ENCODE results near the gene ALPG.
"Not testable (repeated sequence)": the region's sequence is repeated elsewhere in the genome, so short reads cannot be mapped to it uniquely, and the experiment has no call there.

Gene ALPG

DNA sequence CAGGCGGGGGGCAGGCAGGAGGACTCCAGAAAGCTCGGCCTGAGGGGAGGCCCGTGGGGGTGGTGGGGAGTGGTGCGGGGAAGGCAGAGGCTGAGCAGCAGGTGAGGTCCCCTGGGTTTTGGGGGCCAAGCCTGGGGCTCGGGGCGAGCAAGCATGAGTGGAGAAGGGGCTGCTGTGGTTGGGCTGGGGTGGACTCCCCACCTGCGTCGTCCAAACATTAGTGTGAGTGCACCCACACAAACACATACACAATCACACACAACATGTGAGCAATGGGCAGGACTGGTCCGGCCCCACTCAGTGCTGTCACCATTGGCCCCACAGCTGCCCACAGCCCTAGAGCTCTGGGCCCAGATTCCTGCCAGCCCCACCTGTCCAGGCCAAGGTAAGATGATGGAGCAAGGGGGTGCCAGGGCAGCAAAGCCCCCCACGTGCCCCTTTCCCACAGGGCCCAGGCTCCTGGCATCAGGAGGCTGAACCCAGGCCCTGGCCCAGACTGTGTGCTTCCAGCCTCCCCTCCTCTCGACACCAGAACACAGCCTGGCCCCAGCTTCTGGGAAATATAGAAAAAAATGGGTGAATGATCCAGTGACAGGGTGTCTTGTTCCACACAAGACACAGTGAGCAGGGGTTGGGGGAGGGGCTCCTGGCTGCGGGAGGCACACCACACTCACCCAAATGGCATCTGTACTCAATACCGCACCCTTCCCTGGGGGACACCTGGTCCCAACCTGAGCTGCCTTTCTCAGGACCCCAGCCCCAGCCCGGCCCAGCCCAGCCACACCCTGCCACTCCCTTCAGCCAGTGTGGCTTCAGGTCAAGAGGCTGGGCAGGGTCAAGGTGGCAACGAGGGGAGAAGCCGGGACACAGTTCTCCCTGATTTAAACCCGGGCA, 28.6 kb upstream of the ALPG start:
- no peak for FAIRE-seq

DNA sequence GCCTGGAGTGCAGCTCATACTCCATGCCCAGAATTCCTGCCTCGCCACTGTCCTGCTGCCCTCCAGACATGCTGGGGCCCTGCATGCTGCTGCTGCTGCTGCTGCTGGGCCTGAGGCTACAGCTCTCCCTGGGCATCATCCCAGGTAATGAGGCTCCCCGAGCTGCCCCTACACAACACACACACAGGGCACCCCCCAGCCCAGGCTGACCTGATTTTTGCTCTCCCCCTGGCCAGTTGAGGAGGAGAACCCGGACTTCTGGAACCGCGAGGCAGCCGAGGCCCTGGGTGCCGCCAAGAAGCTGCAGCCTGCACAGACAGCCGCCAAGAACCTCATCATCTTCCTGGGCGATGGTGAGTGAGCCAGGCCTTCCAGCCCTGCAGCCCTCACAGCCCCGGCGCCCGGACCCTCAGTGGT, 27.9 kb upstream of the ALPG start, which contains the start of gene ALPP:
TSS of gene ALPP (plus strand) at position 17 of the 417 bp plus-strand sequence. CDS start at position 69, 52 bp downstream.
- not testable (repeated sequence) for FAIRE-seq

DNA sequence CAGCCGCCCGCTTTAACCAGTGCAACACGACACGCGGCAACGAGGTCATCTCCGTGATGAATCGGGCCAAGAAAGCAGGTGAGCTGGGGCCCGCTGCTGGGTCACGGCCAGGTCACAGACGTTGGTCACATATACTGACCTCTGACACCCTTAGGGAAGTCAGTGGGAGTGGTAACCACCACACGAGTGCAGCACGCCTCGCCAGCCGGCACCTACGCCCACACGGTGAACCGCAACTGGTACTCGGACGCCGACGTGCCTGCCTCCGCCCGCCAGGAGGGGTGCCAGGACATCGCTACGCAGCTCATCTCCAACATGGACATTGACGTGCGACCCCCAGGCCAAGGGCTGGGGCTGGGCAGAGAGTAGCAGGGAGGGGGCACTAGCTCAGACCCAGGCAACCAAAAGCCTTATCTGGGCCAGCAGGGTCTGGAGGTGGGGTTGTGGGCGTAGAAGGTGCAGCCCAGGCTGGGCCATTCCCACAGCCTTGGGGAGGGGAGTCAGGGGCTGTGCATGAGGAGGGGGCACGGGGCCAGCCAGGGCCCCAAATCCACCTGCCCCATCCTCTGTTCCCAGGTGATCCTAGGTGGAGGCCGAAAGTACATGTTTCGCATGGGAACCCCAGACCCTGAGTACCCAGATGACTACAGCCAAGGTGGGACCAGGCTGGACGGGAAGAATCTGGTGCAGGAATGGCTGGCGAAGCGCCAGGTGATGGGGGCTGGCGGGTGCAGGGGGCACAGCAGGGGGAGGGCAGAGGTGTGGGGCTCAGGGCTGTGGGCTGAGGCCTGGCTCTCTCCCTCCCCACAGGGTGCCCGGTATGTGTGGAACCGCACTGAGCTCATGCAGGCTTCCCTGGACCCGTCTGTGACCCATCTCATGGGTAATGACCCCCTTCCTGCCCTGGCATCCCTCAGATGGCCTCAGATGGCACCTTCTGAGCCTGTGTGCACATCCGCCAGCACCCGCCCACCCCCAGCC, 26.7 kb upstream of the ALPG start:
- FAIRE-seq: not testable (repeated sequence)

DNA sequence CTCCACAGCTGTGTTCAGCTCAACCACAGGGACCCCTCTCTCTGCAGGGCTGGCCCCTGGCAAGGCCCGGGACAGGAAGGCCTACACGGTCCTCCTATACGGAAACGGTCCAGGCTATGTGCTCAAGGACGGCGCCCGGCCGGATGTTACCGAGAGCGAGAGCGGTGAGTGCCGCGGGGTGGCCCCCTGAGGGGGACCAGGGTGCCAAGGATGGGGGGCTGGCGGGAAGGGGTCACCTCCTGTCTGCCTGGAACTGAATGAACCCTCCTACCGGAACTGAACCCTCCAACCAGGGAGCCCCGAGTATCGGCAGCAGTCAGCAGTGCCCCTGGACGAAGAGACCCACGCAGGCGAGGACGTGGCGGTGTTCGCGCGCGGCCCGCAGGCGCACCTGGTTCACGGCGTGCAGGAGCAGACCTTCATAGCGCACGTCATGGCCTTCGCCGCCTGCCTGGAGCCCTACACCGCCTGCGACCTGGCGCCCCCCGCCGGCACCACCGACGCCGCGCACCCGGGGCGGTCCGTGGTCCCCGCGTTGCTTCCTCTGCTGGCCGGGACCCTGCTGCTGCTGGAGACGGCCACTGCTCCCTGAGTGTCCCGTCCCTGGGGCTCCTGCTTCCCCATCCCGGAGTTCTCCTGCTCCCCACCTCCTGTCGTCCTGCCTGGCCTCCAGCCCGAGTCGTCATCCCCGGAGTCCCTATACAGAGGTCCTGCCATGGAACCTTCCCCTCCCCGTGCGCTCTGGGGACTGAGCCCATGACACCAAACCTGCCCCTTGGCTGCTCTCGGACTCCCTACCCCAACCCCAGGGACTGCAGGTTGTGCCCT, 25.2 kb upstream of the ALPG start:
- not testable (repeated sequence) for FAIRE-seq

- FAIRE-seq: no peak
These were observed 24.1 kb upstream of the ALPG start for GRCh38 chr2:232382331-232383225.

DNA sequence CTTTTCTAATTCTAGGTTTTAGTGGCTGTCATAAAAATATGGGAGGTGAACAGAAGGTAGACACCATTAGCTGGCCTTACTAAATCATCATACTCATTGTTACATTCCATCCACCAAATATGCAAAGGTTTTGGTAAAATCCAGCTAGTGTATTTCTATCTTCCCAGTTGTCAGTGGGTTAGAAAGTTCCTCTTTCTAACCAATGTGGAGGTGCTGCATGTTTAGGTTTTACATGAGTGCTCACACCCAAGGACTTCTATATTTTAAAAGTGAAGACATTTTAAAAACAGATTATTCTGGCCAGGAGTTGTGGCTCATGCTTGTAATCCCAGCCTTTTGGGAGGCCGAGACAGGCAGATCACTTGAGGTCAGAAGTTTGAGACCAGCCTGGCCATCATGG, 22.2 kb upstream of the ALPG start:
- FAIRE-seq: no peak

- FAIRE-seq: not testable (repeated sequence)
These were observed 21.6 kb upstream of the ALPG start for GRCh38 chr2:232385058-232385457.

DNA sequence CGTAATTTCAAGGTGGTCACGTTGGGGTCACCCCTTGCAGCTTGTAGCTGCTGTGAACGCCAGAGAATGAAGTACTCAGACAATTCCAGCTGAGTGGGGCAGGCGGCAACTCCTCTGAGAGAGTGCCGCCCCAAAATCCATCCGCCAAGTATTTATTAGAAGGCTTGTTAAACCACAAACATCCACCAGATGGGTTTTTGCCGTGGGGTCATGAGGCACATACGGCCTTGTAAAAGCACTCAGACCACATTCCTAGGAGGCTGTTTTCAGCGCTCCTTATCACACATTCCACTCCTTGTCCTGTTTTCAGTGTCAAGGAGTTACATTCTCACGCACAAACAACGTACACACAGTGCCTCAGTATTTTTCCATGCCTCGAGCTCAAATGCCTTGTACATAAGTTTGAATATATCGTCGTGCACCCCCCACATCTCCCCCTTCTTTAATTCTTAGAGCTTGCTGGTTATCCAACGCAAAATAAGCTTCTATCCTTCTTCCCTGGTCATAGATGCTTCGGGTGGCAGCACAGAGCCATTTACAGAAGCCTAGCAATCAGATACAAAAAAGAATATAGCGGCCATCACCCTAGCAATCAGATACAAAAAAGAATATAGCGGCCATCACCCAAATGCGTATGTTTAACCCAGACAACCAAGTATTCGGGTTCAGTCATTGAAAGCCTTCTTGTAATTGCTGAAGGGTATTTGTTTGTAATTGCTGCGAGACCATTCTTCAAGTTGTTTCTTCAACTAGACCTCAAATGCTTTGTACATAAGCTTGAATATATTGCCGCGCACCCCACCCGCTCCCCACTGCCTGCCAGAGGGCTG, 20.8 kb upstream of the ALPG start:
- no peak for FAIRE-seq

DNA sequence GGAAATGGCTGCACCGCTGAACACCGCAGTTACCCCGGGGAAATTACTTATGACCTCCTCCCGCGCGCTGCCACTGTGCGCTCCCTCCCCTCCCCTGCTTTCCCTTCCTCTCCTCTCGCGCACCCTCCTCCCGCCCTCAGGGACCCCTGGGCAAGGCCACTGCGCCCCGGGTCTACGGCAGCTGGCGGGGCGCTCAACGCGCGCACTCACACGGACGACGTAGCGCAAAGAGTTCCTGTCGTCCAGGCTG, 20.2 kb upstream of the ALPG start:
- FAIRE-seq: no peak

GRCh38 chr2:232386740-232387450, 19.7 kb upstream of the ALPG start:
- FAIRE-seq: no peak

GRCh38 chr2:232387451-232388171, 19.0 kb upstream of the ALPG start:
- no peak for FAIRE-seq

DNA sequence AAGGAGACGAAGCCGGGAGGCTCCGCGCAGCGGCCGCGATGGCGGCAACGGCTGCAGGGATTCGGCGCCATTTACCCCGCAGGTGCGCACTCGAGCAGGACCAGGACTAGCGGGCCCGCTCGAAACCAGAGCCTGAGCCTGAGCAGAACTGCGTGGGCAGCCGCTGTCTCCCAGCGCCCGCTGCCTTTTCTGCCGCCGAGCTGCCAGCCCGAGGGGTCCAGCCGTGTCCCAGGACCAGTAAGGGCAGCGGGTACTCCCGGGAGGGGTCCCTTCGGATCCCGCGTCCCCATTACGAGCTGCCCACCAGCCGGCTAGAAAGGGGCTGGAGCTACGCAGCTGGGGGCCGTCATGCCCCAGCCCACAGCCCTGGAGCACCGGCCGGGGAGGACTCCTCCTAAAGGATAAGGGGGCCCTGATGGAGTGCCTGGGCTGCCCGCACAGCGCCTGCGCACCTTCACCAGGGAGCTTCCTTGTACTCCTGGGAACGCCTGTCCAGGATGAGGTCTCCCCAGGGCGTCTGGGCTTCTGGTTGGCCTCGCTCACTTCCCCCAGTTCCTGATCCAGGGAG, 18.2 kb upstream of the ALPG start:
- FAIRE-seq: no peak

- FAIRE-seq: no peak
These were observed 17.3 kb upstream of the ALPG start for GRCh38 chr2:232389327-232389726.

DNA sequence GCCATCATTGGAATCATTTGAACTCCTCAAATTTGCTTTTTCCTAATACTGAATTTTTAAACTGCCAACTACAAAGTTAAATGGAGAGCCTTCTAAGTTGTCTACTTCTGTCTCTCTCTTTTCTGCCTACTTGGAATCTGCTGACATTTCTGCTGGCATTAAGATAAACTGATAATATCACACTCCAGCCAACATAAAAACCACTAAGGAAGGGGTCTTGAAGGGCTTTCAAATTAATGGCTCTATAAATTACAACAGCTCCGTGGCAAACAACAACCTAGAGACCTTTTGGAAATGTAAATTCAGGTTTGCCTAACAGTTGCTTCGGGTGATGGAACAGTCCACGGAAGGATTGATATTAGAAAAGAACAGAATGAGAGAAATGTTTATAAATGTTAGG, 16.0 kb upstream of the ALPG start:
- FAIRE-seq: no peak

DNA sequence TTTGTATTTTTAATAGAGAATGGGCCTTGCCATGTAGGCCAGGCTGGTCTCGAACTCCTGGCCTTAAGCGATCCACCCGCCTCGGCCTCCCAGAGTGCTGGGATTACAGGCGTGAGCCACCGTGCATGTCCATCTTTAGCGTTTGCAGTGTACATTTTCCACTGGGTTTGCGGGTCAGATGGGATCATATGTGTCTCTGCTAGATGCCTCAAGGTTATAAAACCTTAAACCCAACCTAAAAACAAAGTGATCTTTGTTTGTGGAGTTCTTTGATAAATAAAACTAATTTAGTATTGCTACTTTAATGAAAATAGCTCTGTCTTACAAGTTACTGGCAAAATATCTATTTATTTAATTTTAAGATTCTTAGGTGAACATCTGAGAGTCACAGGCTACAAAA, 13.1 kb upstream of the ALPG start:
- no peak for FAIRE-seq

DNA sequence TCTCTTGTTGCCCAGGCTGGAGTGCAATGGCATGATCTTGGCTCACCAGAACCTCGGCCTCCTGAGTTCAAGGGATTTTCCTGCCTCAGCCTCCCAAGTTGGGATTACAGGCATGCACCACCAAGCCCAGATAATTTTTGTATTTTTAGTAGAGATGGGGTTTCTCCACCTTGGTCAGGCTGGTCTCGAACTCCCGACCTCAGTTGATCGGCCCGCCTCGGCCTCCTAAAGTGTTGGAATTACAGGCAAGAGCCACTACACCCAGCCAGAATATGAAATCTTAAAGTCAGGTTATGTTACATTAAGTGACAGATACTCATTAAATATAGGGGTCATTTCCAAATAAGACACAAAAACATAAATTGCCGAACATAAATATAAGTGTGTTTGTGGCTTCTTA, 12.2 kb upstream of the ALPG start:
- FAIRE-seq: not testable (repeated sequence)

- FAIRE-seq: no peak
These were observed 11.1 kb upstream of the ALPG start for GRCh38 chr2:232395586-232395985.

DNA sequence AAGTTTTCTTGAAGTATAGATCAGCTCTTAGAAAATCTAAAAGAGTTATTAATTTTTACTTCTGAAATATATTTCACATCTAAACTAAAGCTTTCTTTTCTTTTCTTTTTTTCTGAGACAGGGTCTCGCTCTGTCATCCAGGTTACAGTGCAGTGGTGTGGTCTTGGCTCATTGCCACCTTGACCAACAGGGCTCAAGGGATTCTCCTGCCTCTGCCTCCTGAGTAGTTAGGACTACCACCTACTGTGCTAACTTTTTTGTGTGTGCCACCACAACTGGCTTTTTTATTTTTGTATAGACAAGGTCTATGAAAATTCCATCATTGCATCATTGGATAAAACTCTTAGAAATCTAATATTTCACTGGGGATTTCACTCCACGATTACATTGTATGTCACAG, 10.0 kb upstream of the ALPG start:
- no peak for FAIRE-seq
